ENCODE data around the gene CD247.

- TF ChIP-seq CTCF (IDR thresholded peaks at IDR 0.05; ENCODE audit: low read depth, low read length) (no peak), POLR2A (IDR thresholded peaks at IDR 0.05; ENCODE audit: extremely low read depth, insufficient read length) (no peak)
Measured at GRCh38 chr1:167564612-167565270, 46.4 kb upstream of the CD247 start.

All from NB4 (cell line).